Measurements from ENCODE around the gene KCNQ5.
"Not testable (repeated sequence)": the region's sequence is repeated elsewhere in the genome, so short reads cannot be mapped to it uniquely, and the experiment has no call there.

The KCNQ5 gene

GRCh38 chr6:72953971-72954381, 332.1 kb downstream of the KCNQ5 start:
- in situ Hi-C loops (cut with MboI; ENCODE audit: low pct_unique_long_range_greater_than_20kb, low sequenced_read_pairs), result no loop called here
- no peak for DNase-seq

- in situ Hi-C loops (cut with MboI; ENCODE audit: low pct_unique_long_range_greater_than_20kb, low sequenced_read_pairs), result no loop called here
- no peak for DNase-seq
Measured at GRCh38 chr6:72954716-72955115, 332.9 kb downstream of the KCNQ5 start.

- in situ Hi-C loops (cut with MboI; ENCODE audit: low pct_unique_long_range_greater_than_20kb, low sequenced_read_pairs), result no loop called here
- DNase-seq, result peak; percentile 52
Measured at GRCh38 chr6:72955666-72956065, 333.8 kb downstream of the KCNQ5 start.

GRCh38 chr6:72956272-72956671, 334.4 kb downstream of the KCNQ5 start:
- in situ Hi-C loops (cut with MboI; ENCODE audit: low pct_unique_long_range_greater_than_20kb, low sequenced_read_pairs), result no loop called here
- no peak for DNase-seq

GRCh38 chr6:72959821-72960220, 338.0 kb downstream of the KCNQ5 start:
- DNase-seq, result no peak

GRCh38 chr6:72963946-72964345, 342.1 kb downstream of the KCNQ5 start:
- in situ Hi-C loops (cut with MboI; ENCODE audit: low pct_unique_long_range_greater_than_20kb, low sequenced_read_pairs), result no loop called here
- DNase-seq, result no peak

More at GRCh38 chr6:72959821-72960220, 338.0 kb downstream of the KCNQ5 start:
- in situ Hi-C loops (cut with MboI; ENCODE audit: low pct_unique_long_range_greater_than_20kb, low sequenced_read_pairs), result no loop called here

GRCh38 chr6:72966628-72967280, 344.9 kb downstream of the KCNQ5 start:
- DNase-seq, result peak; percentile 58
- in situ Hi-C loops (cut with MboI; ENCODE audit: low pct_unique_long_range_greater_than_20kb, low sequenced_read_pairs), result no loop called here

GRCh38 chr6:72967329-72967728, 345.5 kb downstream of the KCNQ5 start:
- no peak for DNase-seq
- in situ Hi-C loops (cut with MboI; ENCODE audit: low pct_unique_long_range_greater_than_20kb, low sequenced_read_pairs), result no loop called here

GRCh38 chr6:72968704-72969103, 346.8 kb downstream of the KCNQ5 start:
- in situ Hi-C loops (cut with MboI; ENCODE audit: low pct_unique_long_range_greater_than_20kb, low sequenced_read_pairs), result no loop called here

GRCh38 chr6:72969666-72970065, 347.8 kb downstream of the KCNQ5 start:
- DNase-seq, result no peak
- in situ Hi-C loops (cut with MboI; ENCODE audit: low pct_unique_long_range_greater_than_20kb, low sequenced_read_pairs), result no loop called here

More at GRCh38 chr6:72968704-72969103, 346.8 kb downstream of the KCNQ5 start:
- DNase-seq, result no peak

GRCh38 chr6:72972579-72972978, 350.7 kb downstream of the KCNQ5 start:
- no peak for DNase-seq
- in situ Hi-C loops (cut with MboI; ENCODE audit: low pct_unique_long_range_greater_than_20kb, low sequenced_read_pairs), result no loop called here

GRCh38 chr6:72974276-72974675, 352.4 kb downstream of the KCNQ5 start:
- DNase-seq, result no peak

GRCh38 chr6:72975352-72975752, 353.5 kb downstream of the KCNQ5 start:
- no peak for DNase-seq
- in situ Hi-C loops (cut with MboI; ENCODE audit: low pct_unique_long_range_greater_than_20kb, low sequenced_read_pairs), result no loop called here

More at GRCh38 chr6:72974276-72974675, 352.4 kb downstream of the KCNQ5 start:
- in situ Hi-C loops (cut with MboI; ENCODE audit: low pct_unique_long_range_greater_than_20kb, low sequenced_read_pairs), result no loop called here

- in situ Hi-C loops (cut with MboI; ENCODE audit: low pct_unique_long_range_greater_than_20kb, low sequenced_read_pairs), result no loop called here
- DNase-seq, result no peak
Measured at GRCh38 chr6:72976484-72976883, 354.6 kb downstream of the KCNQ5 start.

- peak; percentile 26 for DNase-seq
Measured at GRCh38 chr6:72977114-72977513, 355.2 kb downstream of the KCNQ5 start.

GRCh38 chr6:72978808-72979207, 356.9 kb downstream of the KCNQ5 start:
- in situ Hi-C loops (cut with MboI; ENCODE audit: low pct_unique_long_range_greater_than_20kb, low sequenced_read_pairs), result not testable (repeated sequence)

More at GRCh38 chr6:72977114-72977513, 355.2 kb downstream of the KCNQ5 start:
- in situ Hi-C loops (cut with MboI; ENCODE audit: low pct_unique_long_range_greater_than_20kb, low sequenced_read_pairs), result no loop called here

GRCh38 chr6:72984189-72984831, 362.4 kb downstream of the KCNQ5 start:
- DNase-seq; in situ Hi-C loops (cut with MboI; ENCODE audit: low pct_unique_long_range_greater_than_20kb, low sequenced_read_pairs): not testable (repeated sequence)

More at GRCh38 chr6:72978808-72979207, 356.9 kb downstream of the KCNQ5 start:
- DNase-seq, result not testable (repeated sequence)

- no peak for DNase-seq
- in situ Hi-C loops (cut with MboI; ENCODE audit: low pct_unique_long_range_greater_than_20kb, low sequenced_read_pairs), result no loop called here
Measured at GRCh38 chr6:72984981-72985665, 363.3 kb downstream of the KCNQ5 start.

- in situ Hi-C loops (cut with MboI; ENCODE audit: low pct_unique_long_range_greater_than_20kb, low sequenced_read_pairs), result no loop called here
- no peak for DNase-seq
Measured at GRCh38 chr6:72987301-72987700, 365.4 kb downstream of the KCNQ5 start.

- in situ Hi-C loops (cut with MboI; ENCODE audit: low pct_unique_long_range_greater_than_20kb, low sequenced_read_pairs), result no loop called here
Measured at GRCh38 chr6:72999995-73000394, 378.1 kb downstream of the KCNQ5 start.

More at GRCh38 chr6:72999995-73000394, 378.1 kb downstream of the KCNQ5 start:
- no peak for DNase-seq
